Measurements from ENCODE around the gene TRAM2. TPM values are rescaled to one million over a fixed set of nuclear protein-coding genes. Genes with fewer than 3 reads are reported as not detected.
A peak's percentile ranks its signal among the peaks of the same experiment; 100 is the strongest.

Gene TRAM2
- total RNA-seq, 4 donors from 2014 or later: 13.3 to 23.8 (median 18.5) TPM

- H3K27me3 ChIP-seq: no peaks in the 10 kb centered on the region
- intact Hi-C loops (cut with DNase I): no loop called here
- H3K36me3 ChIP-seq: peaks cover 3 to 32% (median 22%) of the 10 kb centered on the region in 4 donors
- H3K9me3 ChIP-seq: no peaks in the 10 kb centered on the region
- H3K27ac ChIP-seq (replicated peaks in 1 of 4): peak overlapping the region; percentile 77 to 85 (median 85)
- no peak overlapping the region for H3K4me3 ChIP-seq
- H3K4me1 ChIP-seq: peaks cover 59 to 96% (median 88%) of the 10 kb centered on the region in 4 donors
- DNase-seq (ENCODE audit: extremely low spot score): no peak
- TF ChIP-seq EP300 (IDR thresholded peaks at IDR 0.05) (no peak), POLR2AphosphoS5 (IDR thresholded peaks at IDR 0.05) (peak; percentile 54 to 64)
- WGBS: 53% methylated on average over 7 of the region's 7 CpGs
Observed at GRCh38 chr6:52514514-52514913, 62.3 kb downstream of the TRAM2 start.

- TF ChIP-seq EP300 (IDR thresholded peaks at IDR 0.05): no peak
- no peak for TF ChIP-seq POLR2A (IDR thresholded peaks at IDR 0.05; ENCODE audit: low read depth)
- TF ChIP-seq POLR2AphosphoS5 (IDR thresholded peaks at IDR 0.05): no peak
- no peak for TF ChIP-seq CTCF (IDR thresholded peaks at IDR 0.05)
- Histone ChIP-seq H3K36me3 (peaks cover 9 to 38% (median 28%) of the 10 kb centered on the region in 4 donors), H3K9me3 (no peaks in the 10 kb centered on the region), H3K4me1 (peaks cover 55 to 94% (median 81%) of the 10 kb centered on the region in 4 donors), H3K27me3 (no peaks in the 10 kb centered on the region), H3K27ac (replicated peaks in 1 of 4) (peak overlapping the region; percentile 77 to 85 (median 85)), H3K4me3 (no peak overlapping the region)
- intact Hi-C loops (cut with DNase I): no loop called here
- WGBS: 88% methylated on average over 4 of the region's 4 CpGs
- no peak for DNase-seq (ENCODE audit: extremely low spot score)
Observed at GRCh38 chr6:52513896-52514295, 63.0 kb downstream of the TRAM2 start.

- no peak for DNase-seq (ENCODE audit: extremely low spot score)
- H3K27me3 ChIP-seq: no peaks in the 10 kb centered on the region
- peak overlapping the region; percentile 77 to 85 (median 85) for H3K27ac ChIP-seq (replicated peaks in 1 of 4)
- intact Hi-C loops (cut with DNase I): no loop called here
- no peak for TF ChIP-seq POLR2A (IDR thresholded peaks at IDR 0.05; ENCODE audit: low read depth)
- TF ChIP-seq CTCF (IDR thresholded peaks at IDR 0.05): no peak
- TF ChIP-seq POLR2AphosphoS5 (IDR thresholded peaks at IDR 0.05): no peak
- TF ChIP-seq EP300 (IDR thresholded peaks at IDR 0.05): no peak
- no peaks in the 10 kb centered on the region for H3K9me3 ChIP-seq
- H3K4me3 ChIP-seq: no peak overlapping the region
- H3K4me1 ChIP-seq: peaks cover 52 to 90% (median 77%) of the 10 kb centered on the region in 4 donors
- H3K36me3 ChIP-seq: peaks cover 11 to 43% (median 32%) of the 10 kb centered on the region in 4 donors
- WGBS: 57% methylated on average over 2 of the region's 2 CpGs
Observed at GRCh38 chr6:52513464-52513863, 63.4 kb downstream of the TRAM2 start.

GRCh38 chr6:52512199-52512598 is 64.7 kb downstream of the TRAM2 start:
- Histone ChIP-seq H3K9me3 (no peaks in the 10 kb centered on the region), H3K27me3 (no peaks in the 10 kb centered on the region), H3K4me1 (peaks cover 52 to 77% (median 75%) of the 10 kb centered on the region in 4 donors), H3K27ac (replicated peaks in 1 of 4) (peak overlapping the region; percentile 77 to 85 (median 85)), H3K4me3 (no peak overlapping the region), H3K36me3 (peaks cover 16 to 54% (median 44%) of the 10 kb centered on the region in 4 donors)
- WGBS: 20% methylated on average over 4 of the region's 4 CpGs
- no peak for TF ChIP-seq EP300 (IDR thresholded peaks at IDR 0.05)
- TF ChIP-seq POLR2A (IDR thresholded peaks at IDR 0.05; ENCODE audit: low read depth): no peak
- TF ChIP-seq POLR2AphosphoS5 (IDR thresholded peaks at IDR 0.05): peak; percentile 55 to 71
- intact Hi-C loops (cut with DNase I): no loop called here
- no peak for DNase-seq (ENCODE audit: extremely low spot score)

- peak overlapping the region; percentile 77 to 85 (median 85) for H3K27ac ChIP-seq (replicated peaks in 1 of 4)
- no peak overlapping the region for H3K4me3 ChIP-seq
- H3K9me3 ChIP-seq: no peaks in the 10 kb centered on the region
- H3K36me3 ChIP-seq: peaks cover 16 to 60% (median 49%) of the 10 kb centered on the region in 4 donors
- H3K4me1 ChIP-seq: peaks cover 49 to 72% (median 70%) of the 10 kb centered on the region in 4 donors
- no peak for DNase-seq (ENCODE audit: extremely low spot score)
- H3K27me3 ChIP-seq: no peaks in the 10 kb centered on the region
- 60% methylated on average over 12 of the region's 12 CpGs for WGBS
- TF ChIP-seq POLR2AphosphoS5 (IDR thresholded peaks at IDR 0.05) (no peak), CTCF (IDR thresholded peaks at IDR 0.05) (no peak), POLR2A (IDR thresholded peaks at IDR 0.05; ENCODE audit: low read depth) (no peak), EP300 (IDR thresholded peaks at IDR 0.05) (no peak)
- intact Hi-C loops (cut with DNase I): no loop called here
Observed at GRCh38 chr6:52511572-52512151, 65.2 kb downstream of the TRAM2 start.
